H1 (cell line): ENCODE measurements around the gene MDM1. TPM values are rescaled to one million over a fixed set of nuclear protein-coding genes. Genes with fewer than 3 reads are reported as not detected.

ENCODE experiments used
- CTCF ChIA-PET: fragments of 300-600 bp; sonication (Branson Sonifier 250); formaldehyde crosslinking; loops from one replicate; lab custom pipeline; 2021; ENCODE audit not compliant: partially characterized antibody; lab: Charles Lee
- POLR2A ChIA-PET: fragments of 300-600 bp; sonication (Branson Sonifier 250); formaldehyde crosslinking; loops from one replicate; lab custom pipeline; 2021; ENCODE audit warnings: inconsistent platforms; ENCODE audit not compliant: partially characterized antibody; lab: Charles Lee
- DNase-seq, 2 experiments: peaks; one replicate each; pipeline versions ENCODE4 v3.0.0 to v3.0.0-alpha.2; 2010 to 2022; ENCODE audit warnings: low spot score in 2 of 2, low read depth in 1 of 2, mixed read lengths in 1 of 2
- FAIRE-seq: peaks from 2 replicates; lab custom pipeline; 2011; peaks lifted over from hg19 to GRCh38; lab: Jason Lieb, UNC
- H2AFZ ChIP-seq: 2 replicates; pipeline ENCODE4 v1.8.1; 2012; ENCODE audit warnings: low read length, inconsistent platforms
- H2AK5ac ChIP-seq: 2 replicates; pipeline ENCODE4 v1.6.1; 2013; ENCODE audit warnings: low read depth, low read length
- H2BK120ac ChIP-seq: replicated peaks from 2 replicates; pipeline ENCODE3; 2013; ENCODE audit warnings: low read depth, low read length, inconsistent platforms
- H2BK12ac ChIP-seq: 2 replicates; pipeline ENCODE4 v1.6.1; 2013; ENCODE audit warnings: low read depth, low read length
- H2BK15ac ChIP-seq: 2 replicates; pipeline ENCODE4 v1.6.1; 2013; ENCODE audit warnings: low read length
- H2BK20ac ChIP-seq: 2 replicates; pipeline ENCODE4 v1.6.1; 2013; ENCODE audit warnings: low read length
- H2BK5ac ChIP-seq: 2 replicates; pipeline ENCODE4 v1.6.1; 2013; ENCODE audit warnings: low read depth, low read length
- H3K14ac ChIP-seq: 2 replicates; pipeline ENCODE4 v1.6.1; 2013; ENCODE audit warnings: inconsistent platforms; ENCODE audit not compliant: insufficient read length
- H3K18ac ChIP-seq: 2 replicates; pipeline ENCODE4 v1.6.1; 2013; ENCODE audit warnings: low read length; ENCODE audit errors: extremely low read depth
- H3K23ac ChIP-seq: 2 replicates; pipeline ENCODE4 v1.6.1; 2013; ENCODE audit warnings: inconsistent platforms; ENCODE audit not compliant: insufficient read length
- H3K23me2 ChIP-seq: 2 replicates; pipeline ENCODE4 v1.6.1; 2013; ENCODE audit warnings: low read depth, low read length
- H3K27ac ChIP-seq: 2 replicates; pipeline ENCODE4 v1.6.1; 2011; ENCODE audit warnings: low read depth, low read length, inconsistent platforms
- H3K27me3 ChIP-seq, 4 experiments: replicated peaks in 1 of 4; 1 replicate in 1 of 4; 2 replicates in 3 of 4; pipeline versions ENCODE4 v1.6.1 to v1.8.1; 2011 to 2013; ENCODE audit warnings: low read length in 3 of 4, mild to moderate bottlenecking in 3 of 4, inconsistent platforms in 2 of 4, mixed read lengths in 2 of 4, moderate library complexity in 1 of 4; ENCODE audit not compliant: control insufficient read depth in 3 of 4, insufficient read depth in 3 of 4; ENCODE audit errors: extremely low read depth in 1 of 4
- H3K36me3 ChIP-seq, 4 experiments: 2 replicates each; pipeline versions ENCODE4 v1.6.1 to v1.8.1; 2011 to 2013; ENCODE audit warnings: mild to moderate bottlenecking in 4 of 4, low read length in 3 of 4, moderate library complexity in 2 of 4, control low read depth in 1 of 4, inconsistent platforms in 1 of 4; ENCODE audit not compliant: insufficient read depth in 4 of 4, control insufficient read depth in 2 of 4
- H3K4ac ChIP-seq: replicated peaks from 2 replicates; pipeline ENCODE3; 2013; ENCODE audit warnings: low read length, low read depth, mixed read lengths, inconsistent platforms; ENCODE audit not compliant: insufficient read length
- H3K4me1 ChIP-seq, 4 experiments: replicated peaks in 1 of 4; 1 replicate in 1 of 4; 2 replicates in 3 of 4; pipeline versions ENCODE4 v1.6.1 to v1.8.1; 2011 to 2013; ENCODE audit warnings: low read length in 3 of 4, inconsistent platforms in 2 of 4, mixed read lengths in 1 of 4; ENCODE audit not compliant: insufficient read depth in 4 of 4, control insufficient read depth in 3 of 4
- H3K4me2 ChIP-seq, 2 experiments: 2 replicates each; pipeline versions ENCODE4 v1.6.1 to v1.8.1; 2011 to 2013; ENCODE audit warnings: low read depth in 2 of 2, low read length in 2 of 2, control low read depth in 1 of 2, inconsistent platforms in 1 of 2, mild to moderate bottlenecking in 1 of 2; ENCODE audit not compliant: insufficient read depth in 1 of 2
- H3K4me3 ChIP-seq, 4 experiments: fragments of 200-600, 300-600 bp in 1 of 4; sonication (generic), shearing (Covaris generic), sonication (Bioruptor Twin) in 1 of 4; 2 replicates each; pipeline versions ENCODE4 v1.5.1 to v1.8.1; 2011 to 2016; ENCODE audit warnings: low read length in 4 of 4, low read depth in 3 of 4, control low read depth in 2 of 4, inconsistent platforms in 2 of 4, mild to moderate bottlenecking in 2 of 4, mixed read lengths in 1 of 4, moderate library complexity in 1 of 4; ENCODE audit not compliant: insufficient read depth in 2 of 4; ENCODE audit errors: extremely low read depth in 1 of 4
- H3K56ac ChIP-seq: replicated peaks from 2 replicates; pipeline ENCODE3; 2013; ENCODE audit warnings: low read depth, mild to moderate bottlenecking, mixed read lengths, low read length, inconsistent platforms; ENCODE audit not compliant: insufficient read length
- H3K79me1 ChIP-seq: 2 replicates; pipeline ENCODE4 v1.6.1; 2013; ENCODE audit warnings: low read depth, low read length, control low read depth
- H3K79me2 ChIP-seq, 2 experiments: 2 replicates each; pipeline versions ENCODE4 v1.6.1 to v1.8.1; 2012 to 2013; ENCODE audit warnings: low read length in 2 of 2, mild to moderate bottlenecking in 2 of 2, inconsistent platforms in 1 of 2; ENCODE audit not compliant: insufficient read depth in 2 of 2, control insufficient read depth in 1 of 2
- H3K9ac ChIP-seq, 4 experiments: replicated peaks in 1 of 4; 1 replicate in 1 of 4; 2 replicates in 3 of 4; pipeline versions ENCODE4 v1.6.1 to v1.8.1; 2011 to 2013; ENCODE audit warnings: low read depth in 3 of 4, low read length in 3 of 4, control low read depth in 2 of 4, mild to moderate bottlenecking in 2 of 4, moderate library complexity in 2 of 4, inconsistent platforms in 1 of 4; ENCODE audit errors: extremely low read depth in 1 of 4
- H3K9me3 ChIP-seq, 2 experiments: 2 replicates each; pipeline versions ENCODE4 v1.6.1 to v1.8.1; 2012 to 2013; ENCODE audit warnings: mild to moderate bottlenecking in 2 of 2, moderate library complexity in 2 of 2, control low read depth in 1 of 2, inconsistent platforms in 1 of 2, low read depth in 1 of 2, low read length in 1 of 2, mixed read lengths in 1 of 2; ENCODE audit not compliant: insufficient read depth in 2 of 2
- H4K20me1 ChIP-seq, 2 experiments: replicated peaks in 1 of 2; 2 replicates each; pipeline versions ENCODE3 to v1.8.1; 2011 to 2013; ENCODE audit warnings: inconsistent platforms in 2 of 2, low read length in 2 of 2, mild to moderate bottlenecking in 1 of 2; ENCODE audit not compliant: insufficient read depth in 2 of 2, control insufficient read depth in 1 of 2
- H4K5ac ChIP-seq: 2 replicates; pipeline ENCODE4 v1.6.1; 2013; ENCODE audit warnings: low read length, low read depth, mixed read lengths, inconsistent platforms; ENCODE audit not compliant: insufficient read length
- H4K8ac ChIP-seq: 2 replicates; pipeline ENCODE4 v1.8.0; 2013; ENCODE audit warnings: mild to moderate bottlenecking, moderate library complexity, low read length, inconsistent platforms; ENCODE audit not compliant: insufficient read depth; ENCODE audit errors: extremely low read depth
- H4K91ac ChIP-seq: replicated peaks from 2 replicates; pipeline ENCODE3; 2013; ENCODE audit warnings: low read length, mixed read lengths, inconsistent platforms; ENCODE audit not compliant: insufficient read length
- BACH1 ChIP-seq: IDR thresholded peaks from 2 replicates; pipeline ENCODE4 v1.6.1; 2012; ENCODE audit warnings: low read length, improper control_type of control experiment
- SP2 ChIP-seq: IDR thresholded peaks from 2 replicates; pipeline ENCODE4 v1.6.1; 2012; ENCODE audit warnings: mild to moderate bottlenecking, low read length, inconsistent platforms
- WGBS, 2 experiments: shearing (Covaris generic) in 1 of 2; methylation state at CpG; one replicate each; pipeline versions ENCODE4 v1.1.6 to v1.1.7; 2013 to 2015; ENCODE audit warnings: low lambda C conversion rate in 2 of 2, mixed read lengths in 2 of 2, inconsistent platforms in 1 of 2, low coverage in 1 of 2, missing lambda C conversion rate in 1 of 2; ENCODE audit not compliant: insufficient replicate concordance in 2 of 2, insufficient coverage in 1 of 2, insufficient read length in 1 of 2; ENCODE audit errors: extremely low coverage in 1 of 2, missing lambda C conversion rate in 1 of 2; 5-methylcytosine and 5-hydroxymethylcytosine counted together
- polyA plus RNA-seq, 7 experiments: library from polyadenylated mRNA; depleted of rRNA in 3 of 7; stranded (reverse) in 5 of 7; unstranded in 2 of 7; fragments of >200 nt in 5 of 7; fragments of 200-250 nt in 2 of 7; gene quantifications; 1 replicate in 5 of 7; 2 replicates in 1 of 7; 4 replicates in 1 of 7; pipeline versions ENCODE4 v1.2.1 to v1.2.3, GENCODE V29; 2011 to 2013; ENCODE audit warnings: missing spikeins in 2 of 7, mixed read lengths in 2 of 7
- total RNA-seq: library from RNA; stranded (reverse); fragmentation: NEBNext Ultra II Directional; extraction: Animal tissue kit (Norgen Biotek cat#: 25700); gene quantifications from 2 replicates; pipeline ENCODE4 v1.2.1, GENCODE V29; 2021

MDM1 gene
- total and polyA plus RNA-seq, 2 of the 8 experiments (the other 6 are each of a cell fraction or from before 2014, with no cell fraction given), result 3.1 to 10.7 TPM

DNA sequence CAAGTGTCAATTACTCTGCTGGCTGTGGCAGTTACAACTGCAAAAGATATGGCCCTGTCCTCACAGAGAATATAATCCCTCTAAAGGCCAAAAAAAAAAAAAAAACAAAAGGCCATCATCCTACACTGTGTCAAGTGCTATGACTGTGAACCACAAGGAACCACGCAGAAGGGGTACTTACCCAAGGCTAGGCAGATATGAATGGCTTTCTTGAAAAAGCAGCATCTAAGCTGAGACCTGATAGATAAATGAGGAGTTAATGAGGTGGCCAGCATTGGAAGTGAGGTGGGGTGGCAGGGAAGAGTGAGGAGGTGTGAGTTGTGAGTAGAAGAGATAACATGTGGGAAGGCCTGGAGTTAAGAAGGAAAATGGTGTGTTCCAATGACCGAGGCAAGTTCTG, 62.4 kb downstream of the MDM1 start:
- Histone ChIP-seq H2AK5ac (no peak overlapping the region), H3K9ac (no peak overlapping the region), H2BK20ac (no peak overlapping the region), H4K20me1 (no peaks in the 10 kb centered on the region), H4K5ac (no peak overlapping the region), H3K4ac (no peak overlapping the region), H3K23ac (no peak overlapping the region), H2BK120ac (no peak overlapping the region), H3K79me2 (no peaks in the 10 kb centered on the region), H3K79me1 (no peaks in the 10 kb centered on the region), H3K36me3 (no peaks in the 10 kb centered on the region), H2AFZ (no peak overlapping the region), H2BK5ac (no peak overlapping the region), H2BK12ac (no peak overlapping the region), H3K56ac (no peak overlapping the region), H3K4me3 (no peak overlapping the region), H3K27me3 (no peaks in the 10 kb centered on the region), H3K14ac (no peak overlapping the region), H3K23me2 (no peaks in the 10 kb centered on the region), H3K9me3 (no peaks in the 10 kb centered on the region), H3K27ac (no peak overlapping the region), H2BK15ac (no peak overlapping the region), H3K4me2 (no peak overlapping the region), H3K4me1 (no peaks in the 10 kb centered on the region), H3K18ac (no peak overlapping the region), H4K8ac (no peak overlapping the region), H4K91ac (no peak overlapping the region)
- 96% methylated on average over 2 of the region's 2 CpGs; no CpG with 5 or more reads in 1 of the 2 experiments for WGBS, 2 experiments
- FAIRE-seq, result no peak
- CTCF ChIA-PET, result interaction anchor here (0.8 kb wide), 1 partner anchor 47 kb away, joined by 3 read pairs; no protein-coding TSS in a partner anchor
- POLR2A ChIA-PET, result no interaction called here
- no peak for DNase-seq
- TF ChIP-seq BACH1 (no peak), SP2 (no peak)
